GM10248 (cell line): ENCODE measurements around the gene PHF1.

ENCODE experiments used
- CTCF ChIA-PET: fragments of 300-600 bp; sonication (Branson Sonifier 250); formaldehyde crosslinking; extraction: SDS; loops from one replicate; lab custom pipeline; 2021; ENCODE audit warnings: antibody characterized with exemption; lab: Yijun Ruan, JAX
- POLR2A ChIA-PET: fragments of 350-650 bp; sonication (Branson Sonifier 250); formaldehyde crosslinking; extraction: SDS; loops from one replicate; lab custom pipeline; 2020; ENCODE audit warnings: antibody characterized with exemption; lab: Yijun Ruan, JAX
- DNase-seq: peaks from one replicate; pipeline ENCODE4 v3.0.0; 2012; ENCODE audit errors: extremely low spot score
- TF ChIP-seq, protein P1 (sequence below): IDR thresholded peaks from 2 replicates; pipeline ENCODE4 v1.5.1; 2012; ENCODE audit warnings: mild to moderate bottlenecking, low read depth; ENCODE audit errors: extremely low read depth, missing control alignments, control extremely low read depth

PHF1 gene

GRCh38 chr6:33407132-33407718, 3.6 kb upstream of the PHF1 start:
- no peak for DNase-seq
- TF ChIP-seq, protein P1, sequence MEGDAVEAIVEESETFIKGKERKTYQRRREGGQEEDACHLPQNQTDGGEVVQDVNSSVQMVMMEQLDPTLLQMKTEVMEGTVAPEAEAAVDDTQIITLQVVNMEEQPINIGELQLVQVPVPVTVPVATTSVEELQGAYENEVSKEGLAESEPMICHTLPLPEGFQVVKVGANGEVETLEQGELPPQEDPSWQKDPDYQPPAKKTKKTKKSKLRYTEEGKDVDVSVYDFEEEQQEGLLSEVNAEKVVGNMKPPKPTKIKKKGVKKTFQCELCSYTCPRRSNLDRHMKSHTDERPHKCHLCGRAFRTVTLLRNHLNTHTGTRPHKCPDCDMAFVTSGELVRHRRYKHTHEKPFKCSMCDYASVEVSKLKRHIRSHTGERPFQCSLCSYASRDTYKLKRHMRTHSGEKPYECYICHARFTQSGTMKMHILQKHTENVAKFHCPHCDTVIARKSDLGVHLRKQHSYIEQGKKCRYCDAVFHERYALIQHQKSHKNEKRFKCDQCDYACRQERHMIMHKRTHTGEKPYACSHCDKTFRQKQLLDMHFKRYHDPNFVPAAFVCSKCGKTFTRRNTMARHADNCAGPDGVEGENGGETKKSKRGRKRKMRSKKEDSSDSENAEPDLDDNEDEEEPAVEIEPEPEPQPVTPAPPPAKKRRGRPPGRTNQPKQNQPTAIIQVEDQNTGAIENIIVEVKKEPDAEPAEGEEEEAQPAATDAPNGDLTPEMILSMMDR, result peak; percentile 11
- POLR2A ChIA-PET, result no interaction called here
- CTCF ChIA-PET, result interaction anchor here (0.9 to 1.8 kb wide), 5 partner anchors 9 to 108 kb away, joined by 3 to 5 read pairs (median 4); no protein-coding TSS in a partner anchor

DNA sequence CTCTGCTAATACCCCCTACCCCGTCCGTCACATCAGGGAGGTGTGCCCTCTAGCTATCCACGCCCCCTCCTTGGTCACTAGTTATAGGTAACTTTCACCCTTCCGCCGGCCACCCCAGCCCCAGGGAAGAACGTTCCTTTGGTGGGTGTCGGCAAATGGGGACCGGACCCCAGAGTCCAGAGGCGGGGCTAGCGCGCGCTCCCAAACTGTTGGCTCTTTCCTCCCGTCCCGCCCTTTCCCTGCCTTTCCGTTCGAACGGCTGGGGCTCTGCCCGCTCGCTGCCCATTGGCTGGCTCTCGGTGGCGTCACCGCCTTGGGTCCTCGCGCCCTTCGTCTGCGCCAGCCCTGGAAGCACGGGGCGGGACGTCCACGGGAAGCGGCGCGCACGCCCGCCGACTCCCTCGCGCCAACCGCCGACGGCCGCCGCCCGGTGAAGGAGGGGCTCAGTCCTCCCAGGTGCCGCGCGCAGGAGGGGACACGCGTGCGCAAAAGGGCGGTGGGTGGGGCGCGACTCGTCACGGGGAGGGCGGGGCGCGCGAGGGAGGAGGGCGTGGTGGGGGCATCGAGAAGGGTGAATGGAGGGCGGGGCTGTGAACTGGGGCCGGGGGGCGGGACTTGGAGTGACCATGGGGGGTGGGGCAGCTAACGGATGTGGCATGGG, 634 bp upstream of the PHF1 start:
- ChIA-PET CTCF (interaction anchor here (0.8 to 1.8 kb wide), 5 partner anchors 9 to 17 kb away, joined by 3 to 6 read pairs (median 5); no protein-coding TSS in a partner anchor), POLR2A (no interaction called here)
- TF ChIP-seq, protein P1, result no peak
- DNase-seq, result peak; percentile 99

GRCh38 chr6:33411632-33412005, 805 bp downstream of the PHF1 start:
- CTCF ChIA-PET, result interaction anchor here (1.5 to 1.7 kb wide), 2 partner anchors 11 to 14 kb away, joined by 5 to 6 read pairs; no protein-coding TSS in a partner anchor
- DNase-seq, result no peak
- TF ChIP-seq, protein P1, result no peak
- POLR2A ChIA-PET, result no interaction called here

- ChIA-PET POLR2A (no interaction called here), CTCF (interaction anchor here (1.7 kb wide), 1 partner anchor 10 kb away, joined by 5 read pairs; no protein-coding TSS in a partner anchor)
- DNase-seq, result no peak
- TF ChIP-seq, protein P1, result no peak
Measured at GRCh38 chr6:33412140-33413009, 1.6 kb downstream of the PHF1 start.

GRCh38 chr6:33413241-33414120, 2.7 kb downstream of the PHF1 start:
- ChIA-PET POLR2A (no interaction called here), CTCF (interaction anchor here (1.3 kb wide), 1 partner anchor 12 kb away, joined by 3 read pairs; no protein-coding TSS in a partner anchor)
- no peak for DNase-seq
- TF ChIP-seq, protein P1, result no peak
